OCI-LY7 (cell line): ENCODE data around the gene CAMK2B.

Experiments
- CTCF ChIP-seq: fragments of 200-600 bp; sonication (generic); conservative IDR thresholded peaks from 2 replicates; pipeline ENCODE4 v1.5.1; 2014; ENCODE audit warnings: mild to moderate bottlenecking, antibody characterized with exemption, low read length, moderate library complexity, mixed read lengths
- EZH2phosphoT487 ChIP-seq: fragments of 200-600 bp; sonication (generic); IDR thresholded peaks from 2 replicates; pipeline ENCODE4 v1.6.1; 2018; ENCODE audit warnings: low read depth, borderline replicate concordance, mild to moderate bottlenecking, mixed run types, antibody characterized with exemption, low read length, moderate library complexity, mixed read lengths

DNA sequence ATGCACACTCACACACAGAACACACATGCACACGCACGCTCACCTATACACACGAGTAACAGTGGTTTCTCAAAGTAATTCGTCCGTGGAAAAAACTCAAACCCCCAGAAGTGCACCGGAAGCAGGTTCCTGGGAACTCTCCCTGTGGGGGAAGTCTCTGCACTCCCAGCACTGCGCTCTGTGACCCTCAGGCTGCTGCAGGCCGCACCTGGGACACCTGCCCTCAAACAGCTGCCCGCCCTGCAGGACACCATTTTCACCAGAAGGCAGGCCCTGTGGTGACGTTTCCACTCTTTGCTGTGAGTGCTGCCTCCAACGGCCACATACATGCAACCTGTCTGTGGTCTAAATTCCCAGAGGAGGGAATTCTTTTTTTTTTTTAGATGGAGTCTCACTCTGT, 103.3 kb downstream of the CAMK2B start:
- TF ChIP-seq CTCF (no peak), EZH2phosphoT487 (no peak)
